HEK293 (cell line): ENCODE results near the gene KCTD10.

Source experiments
- CTCF ChIA-PET: fragments of 350-600 bp; formaldehyde crosslinking; extraction: SDS; loops from one replicate; lab custom pipeline; 2021; ENCODE audit warnings: antibody characterized with exemption; lab: Yijun Ruan, JAX
- POLR2A ChIA-PET: fragments of 300-600 bp; formaldehyde crosslinking; extraction: SDS; loops from one replicate; lab custom pipeline; 2020; ENCODE audit warnings: antibody characterized with exemption, inconsistent platforms; lab: Yijun Ruan, JAX
- H3K27ac ChIP-seq: fragments of 200-500 bp; sonication (Bioruptor generic); 2 replicates; pipeline ENCODE4 v1.5.1; 2014; ENCODE audit warnings: low read depth, low read length, control low read depth, inconsistent platforms; ENCODE audit errors: extremely low read depth
- H3K36me3 ChIP-seq, 2 experiments: fragments of 200-500 bp in 1 of 2; sonication (Bioruptor generic) in 1 of 2; 1 replicate in 1 of 2; 2 replicates in 1 of 2; pipeline ENCODE4 v1.5.1; 2014 to 2017; ENCODE audit warnings: inconsistent platforms in 2 of 2, low read length in 2 of 2; ENCODE audit not compliant: control insufficient read depth in 2 of 2, insufficient read depth in 1 of 2
- H3K4me1 ChIP-seq: fragments of 200-500 bp; sonication (Bioruptor generic); 2 replicates; pipeline ENCODE4 v1.5.1; 2014; ENCODE audit warnings: mild to moderate bottlenecking, low read length, inconsistent platforms; ENCODE audit not compliant: control insufficient read depth, insufficient read depth
- H3K4me3 ChIP-seq: 2 replicates; pipeline ENCODE4 v1.5.1; 2011; ENCODE audit warnings: low read depth, mild to moderate bottlenecking, control low read depth, low read length, moderate library complexity
- H3K9me3 ChIP-seq: fragments of 200-500 bp; sonication (Bioruptor generic); 2 replicates; pipeline ENCODE4 v1.5.1; 2014; ENCODE audit warnings: low read depth, low read length, inconsistent platforms; ENCODE audit not compliant: control insufficient read depth, insufficient read depth
- GLI4 ChIP-seq: fragments of 450-650 bp; formaldehyde crosslinking; IDR thresholded peaks from 2 replicates; pipeline ENCODE4 v1.5.1; 2016; ENCODE audit warnings: missing biosample characterization, missing genetic modification characterization
- IKZF3 ChIP-seq: fragments of 450-650 bp; IDR thresholded peaks from 2 replicates; pipeline ENCODE4 v1.5.0; 2018; ENCODE audit warnings: missing biosample characterization, mild to moderate bottlenecking, missing genetic modification characterization, moderate library complexity
- SCRT1 ChIP-seq: fragments of 450-650 bp; formaldehyde crosslinking; IDR thresholded peaks from 2 replicates; pipeline ENCODE4 v1.5.1; 2016; ENCODE audit warnings: missing biosample characterization, missing genetic modification characterization, borderline replicate concordance
- TCF7L2 ChIP-seq: IDR thresholded peaks from 2 replicates; pipeline ENCODE4 v1.6.1; 2011; ENCODE audit warnings: low read depth, mild to moderate bottlenecking, inconsistent platforms, low read length, moderate library complexity, borderline replicate concordance
- YY2 ChIP-seq: fragments of 450-650 bp; formaldehyde crosslinking; IDR thresholded peaks from 2 replicates; pipeline ENCODE4 v1.5.1; 2016; ENCODE audit warnings: missing biosample characterization, missing genetic modification characterization
- ZFP37 ChIP-seq: fragments of 450-650 bp; formaldehyde crosslinking; IDR thresholded peaks from 2 replicates; pipeline ENCODE4 v1.5.1; 2016; ENCODE audit warnings: missing biosample characterization, missing genetic modification characterization
- ZNF362 ChIP-seq: fragments of 450-650 bp; formaldehyde crosslinking; IDR thresholded peaks from 2 replicates; pipeline ENCODE4 v1.5.1; 2016; ENCODE audit warnings: missing biosample characterization, missing genetic modification characterization
- ZNF555 ChIP-seq: fragments of 450-650 bp; formaldehyde crosslinking; conservative IDR thresholded peaks from 2 replicates; pipeline ENCODE4 v1.5.1; 2017; ENCODE audit warnings: missing biosample characterization, mild to moderate bottlenecking, missing genetic modification characterization, inconsistent platforms
- ZNF610 ChIP-seq: fragments of 450-650 bp; formaldehyde crosslinking; IDR thresholded peaks from 2 replicates; pipeline ENCODE4 v1.5.1; 2016; ENCODE audit warnings: missing biosample characterization, missing genetic modification characterization, borderline replicate concordance
- ZNF670 ChIP-seq: fragments of 450-650 bp; formaldehyde crosslinking; IDR thresholded peaks from 2 replicates; pipeline ENCODE4 v1.5.1; 2016; ENCODE audit warnings: missing biosample characterization, missing genetic modification characterization, low read depth
- ZNF76 ChIP-seq: fragments of 450-650 bp; formaldehyde crosslinking; IDR thresholded peaks from 2 replicates; pipeline ENCODE4; 2016; ENCODE audit warnings: low read depth, missing biosample characterization, missing genetic modification characterization, borderline replicate concordance
- ZNF768 ChIP-seq: fragments of 450-650 bp; formaldehyde crosslinking; IDR thresholded peaks from 2 replicates; pipeline ENCODE4 v1.5.1; 2018; ENCODE audit warnings: missing biosample characterization, mild to moderate bottlenecking, missing genetic modification characterization
- ZNF791 ChIP-seq: fragments of 450-650 bp; formaldehyde crosslinking; IDR thresholded peaks from 2 replicates; pipeline ENCODE4 v1.5.1; 2016; ENCODE audit warnings: missing biosample characterization, missing genetic modification characterization
- TF ChIP-seq, protein P1 (sequence below): fragments of 450-650 bp; formaldehyde crosslinking; IDR thresholded peaks from 2 replicates; pipeline ENCODE4 v1.5.1; 2016; ENCODE audit warnings: missing biosample characterization, missing genetic modification characterization
- TF ChIP-seq, protein P2 (sequence below): fragments of 450-650 bp; formaldehyde crosslinking; IDR thresholded peaks from 2 replicates; pipeline ENCODE4 v1.5.1; 2016; ENCODE audit warnings: missing biosample characterization, missing genetic modification characterization
- TF ChIP-seq, protein P3 (sequence below): sonication (generic); formaldehyde crosslinking; IDR thresholded peaks from 2 replicates; pipeline ENCODE4 v1.8.1; 2022; ENCODE audit warnings: mild to moderate bottlenecking, moderate library complexity, missing genetic modification reagents
- TF ChIP-seq, protein P4 (sequence below): fragments of 450-650 bp; formaldehyde crosslinking; IDR thresholded peaks from 2 replicates; pipeline ENCODE4 v1.5.1; 2016; ENCODE audit warnings: missing biosample characterization, missing genetic modification characterization, borderline replicate concordance

The KCTD10 gene

GRCh38 chr12:109447482-109447881 is 29.6 kb downstream of the KCTD10 start (continued):
- no peak for TF ChIP-seq ZNF670

GRCh38 chr12:109446869-109447268 is 30.2 kb downstream of the KCTD10 start:
- CTCF ChIA-PET: no interaction called here
- Histone ChIP-seq H3K36me3 (peaks cover 0 to 48% of the 10 kb centered on the region in 2 experiments), H3K27ac (no peak overlapping the region), H3K9me3 (no peaks in the 10 kb centered on the region)
- TF ChIP-seq SCRT1 (tag by site-specific recombination): no peak
- TF ChIP-seq, all 188 proteins: peak for 0
- POLR2A ChIA-PET: no interaction called here
- Histone ChIP-seq H3K4me3 (no peak overlapping the region), H3K4me1 (no peaks in the 10 kb centered on the region)

DNA sequence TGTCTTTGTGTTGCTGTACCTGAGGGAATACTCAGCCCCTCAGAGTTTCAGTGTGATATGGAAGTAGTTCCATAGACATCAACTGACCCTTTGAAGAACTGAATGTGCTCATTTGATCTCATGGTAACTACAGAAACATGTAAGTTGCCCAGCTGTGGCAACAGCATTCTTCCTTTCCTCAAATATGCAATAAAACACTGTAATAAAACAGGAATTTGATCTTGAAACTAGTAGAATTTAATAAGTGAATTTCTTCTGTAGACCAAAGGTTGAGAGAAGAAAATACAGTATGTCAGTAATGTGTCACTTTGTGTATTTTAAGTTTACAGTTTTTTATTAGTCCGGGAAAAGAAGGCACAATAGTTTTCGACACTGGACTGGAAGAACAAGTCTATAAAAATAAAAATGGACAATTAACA is 31.9 kb downstream of the KCTD10 start:
- ChIA-PET CTCF (interaction anchor here (0.7 kb wide), 1 partner anchor 13 kb away, joined by 3 read pairs; no protein-coding TSS in a partner anchor), POLR2A (no interaction called here)
- no peak overlapping the region for H3K4me3 ChIP-seq
- no peaks in the 10 kb centered on the region for H3K9me3 ChIP-seq
- no peak overlapping the region for H3K27ac ChIP-seq
- H3K36me3 ChIP-seq: peaks cover 0 to 32% of the 10 kb centered on the region in 2 experiments; a peak in 2 of 3 replicates
- H3K4me1 ChIP-seq: no peaks in the 10 kb centered on the region; the same call in 1 of the 2 replicates
- TF ChIP-seq ZNF76 (tag by site-specific recombination) (no peak), IKZF3 (tag by site-specific recombination) (no peak), GLI4 (no peak), ZNF791 (tag by site-specific recombination) (no peak), ZNF610 (no peak), ZNF768 (tag by site-specific recombination) (no peak), ZFP37 (tag by site-specific recombination) (no peak), ZNF555 (no peak), TCF7L2 (no peak), YY2 (tag by site-specific recombination) (no peak), ZNF362 (no peak)
- TF ChIP-seq, protein P1, sequence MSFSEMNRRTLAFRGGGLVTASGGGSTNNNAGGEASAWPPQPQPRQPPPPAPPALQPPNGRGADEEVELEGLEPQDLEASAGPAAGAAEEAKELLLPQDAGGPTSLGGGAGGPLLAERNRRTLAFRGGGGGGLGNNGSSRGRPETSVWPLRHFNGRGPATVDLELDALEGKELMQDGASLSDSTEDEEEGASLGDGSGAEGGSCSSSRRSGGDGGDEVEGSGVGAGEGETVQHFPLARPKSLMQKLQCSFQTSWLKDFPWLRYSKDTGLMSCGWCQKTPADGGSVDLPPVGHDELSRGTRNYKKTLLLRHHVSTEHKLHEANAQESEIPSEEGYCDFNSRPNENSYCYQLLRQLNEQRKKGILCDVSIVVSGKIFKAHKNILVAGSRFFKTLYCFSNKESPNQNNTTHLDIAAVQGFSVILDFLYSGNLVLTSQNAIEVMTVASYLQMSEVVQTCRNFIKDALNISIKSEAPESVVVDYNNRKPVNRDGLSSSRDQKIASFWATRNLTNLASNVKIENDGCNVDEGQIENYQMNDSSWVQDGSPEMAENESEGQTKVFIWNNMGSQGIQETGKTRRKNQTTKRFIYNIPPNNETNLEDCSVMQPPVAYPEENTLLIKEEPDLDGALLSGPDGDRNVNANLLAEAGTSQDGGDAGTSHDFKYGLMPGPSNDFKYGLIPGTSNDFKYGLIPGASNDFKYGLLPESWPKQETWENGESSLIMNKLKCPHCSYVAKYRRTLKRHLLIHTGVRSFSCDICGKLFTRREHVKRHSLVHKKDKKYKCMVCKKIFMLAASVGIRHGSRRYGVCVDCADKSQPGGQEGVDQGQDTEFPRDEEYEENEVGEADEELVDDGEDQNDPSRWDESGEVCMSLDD (tag by site-specific recombination): no peak
- TF ChIP-seq, protein P2, sequence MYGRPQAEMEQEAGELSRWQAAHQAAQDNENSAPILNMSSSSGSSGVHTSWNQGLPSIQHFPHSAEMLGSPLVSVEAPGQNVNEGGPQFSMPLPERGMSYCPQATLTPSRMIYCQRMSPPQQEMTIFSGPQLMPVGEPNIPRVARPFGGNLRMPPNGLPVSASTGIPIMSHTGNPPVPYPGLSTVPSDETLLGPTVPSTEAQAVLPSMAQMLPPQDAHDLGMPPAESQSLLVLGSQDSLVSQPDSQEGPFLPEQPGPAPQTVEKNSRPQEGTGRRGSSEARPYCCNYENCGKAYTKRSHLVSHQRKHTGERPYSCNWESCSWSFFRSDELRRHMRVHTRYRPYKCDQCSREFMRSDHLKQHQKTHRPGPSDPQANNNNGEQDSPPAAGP (tag by site-specific recombination): no peak
- TF ChIP-seq, protein P3, sequence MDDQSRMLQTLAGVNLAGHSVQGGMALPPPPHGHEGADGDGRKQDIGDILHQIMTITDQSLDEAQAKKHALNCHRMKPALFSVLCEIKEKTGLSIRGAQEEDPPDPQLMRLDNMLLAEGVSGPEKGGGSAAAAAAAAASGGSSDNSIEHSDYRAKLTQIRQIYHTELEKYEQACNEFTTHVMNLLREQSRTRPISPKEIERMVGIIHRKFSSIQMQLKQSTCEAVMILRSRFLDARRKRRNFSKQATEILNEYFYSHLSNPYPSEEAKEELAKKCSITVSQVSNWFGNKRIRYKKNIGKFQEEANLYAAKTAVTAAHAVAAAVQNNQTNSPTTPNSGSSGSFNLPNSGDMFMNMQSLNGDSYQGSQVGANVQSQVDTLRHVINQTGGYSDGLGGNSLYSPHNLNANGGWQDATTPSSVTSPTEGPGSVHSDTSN (CRISPR knock-in tag): no peak
- TF ChIP-seq, protein P4, sequence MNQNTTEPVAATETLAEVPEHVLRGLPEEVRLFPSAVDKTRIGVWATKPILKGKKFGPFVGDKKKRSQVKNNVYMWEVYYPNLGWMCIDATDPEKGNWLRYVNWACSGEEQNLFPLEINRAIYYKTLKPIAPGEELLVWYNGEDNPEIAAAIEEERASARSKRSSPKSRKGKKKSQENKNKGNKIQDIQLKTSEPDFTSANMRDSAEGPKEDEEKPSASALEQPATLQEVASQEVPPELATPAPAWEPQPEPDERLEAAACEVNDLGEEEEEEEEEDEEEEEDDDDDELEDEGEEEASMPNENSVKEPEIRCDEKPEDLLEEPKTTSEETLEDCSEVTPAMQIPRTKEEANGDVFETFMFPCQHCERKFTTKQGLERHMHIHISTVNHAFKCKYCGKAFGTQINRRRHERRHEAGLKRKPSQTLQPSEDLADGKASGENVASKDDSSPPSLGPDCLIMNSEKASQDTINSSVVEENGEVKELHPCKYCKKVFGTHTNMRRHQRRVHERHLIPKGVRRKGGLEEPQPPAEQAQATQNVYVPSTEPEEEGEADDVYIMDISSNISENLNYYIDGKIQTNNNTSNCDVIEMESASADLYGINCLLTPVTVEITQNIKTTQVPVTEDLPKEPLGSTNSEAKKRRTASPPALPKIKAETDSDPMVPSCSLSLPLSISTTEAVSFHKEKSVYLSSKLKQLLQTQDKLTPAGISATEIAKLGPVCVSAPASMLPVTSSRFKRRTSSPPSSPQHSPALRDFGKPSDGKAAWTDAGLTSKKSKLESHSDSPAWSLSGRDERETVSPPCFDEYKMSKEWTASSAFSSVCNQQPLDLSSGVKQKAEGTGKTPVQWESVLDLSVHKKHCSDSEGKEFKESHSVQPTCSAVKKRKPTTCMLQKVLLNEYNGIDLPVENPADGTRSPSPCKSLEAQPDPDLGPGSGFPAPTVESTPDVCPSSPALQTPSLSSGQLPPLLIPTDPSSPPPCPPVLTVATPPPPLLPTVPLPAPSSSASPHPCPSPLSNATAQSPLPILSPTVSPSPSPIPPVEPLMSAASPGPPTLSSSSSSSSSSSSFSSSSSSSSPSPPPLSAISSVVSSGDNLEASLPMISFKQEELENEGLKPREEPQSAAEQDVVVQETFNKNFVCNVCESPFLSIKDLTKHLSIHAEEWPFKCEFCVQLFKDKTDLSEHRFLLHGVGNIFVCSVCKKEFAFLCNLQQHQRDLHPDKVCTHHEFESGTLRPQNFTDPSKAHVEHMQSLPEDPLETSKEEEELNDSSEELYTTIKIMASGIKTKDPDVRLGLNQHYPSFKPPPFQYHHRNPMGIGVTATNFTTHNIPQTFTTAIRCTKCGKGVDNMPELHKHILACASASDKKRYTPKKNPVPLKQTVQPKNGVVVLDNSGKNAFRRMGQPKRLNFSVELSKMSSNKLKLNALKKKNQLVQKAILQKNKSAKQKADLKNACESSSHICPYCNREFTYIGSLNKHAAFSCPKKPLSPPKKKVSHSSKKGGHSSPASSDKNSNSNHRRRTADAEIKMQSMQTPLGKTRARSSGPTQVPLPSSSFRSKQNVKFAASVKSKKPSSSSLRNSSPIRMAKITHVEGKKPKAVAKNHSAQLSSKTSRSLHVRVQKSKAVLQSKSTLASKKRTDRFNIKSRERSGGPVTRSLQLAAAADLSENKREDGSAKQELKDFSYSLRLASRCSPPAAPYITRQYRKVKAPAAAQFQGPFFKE (tag by site-specific recombination): no peak
